ENCODE results near the gene ABCF2. TPM values are rescaled to one million over a fixed set of nuclear protein-coding genes. Genes with fewer than 3 reads are reported as not detected.

The ABCF2 gene
- total and polyA plus RNA-seq, 2 of the 13 experiments (the other 11 are each of a cell fraction or from before 2014, with no cell fraction given) = 16.3 to 42.5 TPM

DNA sequence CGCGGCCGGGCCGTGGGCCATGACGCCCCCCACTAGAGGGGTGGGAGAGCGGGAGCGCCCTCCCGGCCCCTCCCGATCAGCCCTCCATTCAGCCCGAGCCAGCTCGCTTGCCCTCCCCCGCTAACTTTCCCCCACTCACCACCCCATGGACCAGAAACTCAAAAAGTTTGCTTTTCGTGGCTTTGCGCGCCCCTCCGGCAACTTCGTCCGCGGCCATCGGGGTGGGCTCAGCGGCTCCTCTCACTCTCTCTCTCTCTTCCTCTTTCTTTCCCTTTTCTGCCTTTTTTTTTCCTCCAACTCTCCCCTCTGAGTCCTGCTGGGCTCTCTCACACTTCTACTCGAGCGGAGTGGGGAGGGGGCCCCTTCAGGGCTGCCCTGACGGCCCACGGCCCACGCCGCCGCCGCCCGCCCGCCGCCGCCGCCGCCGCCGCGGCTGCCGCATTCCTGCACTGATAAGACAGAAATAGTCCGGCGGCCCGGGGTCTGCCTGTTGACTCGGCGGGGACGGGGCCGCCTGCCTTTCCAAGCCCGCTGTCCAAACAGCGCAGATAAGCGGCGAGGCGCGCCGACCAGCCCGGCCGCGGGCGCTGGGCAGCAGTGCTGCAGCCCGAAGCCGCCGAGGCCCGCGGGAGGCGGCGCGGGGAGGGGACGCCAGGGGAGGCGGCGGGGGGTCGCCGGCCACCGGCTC lies 21.5 kb upstream of the ABCF2 start, which contains the start of gene SMARCD3:
TSS of gene SMARCD3 (minus strand) at position 349 of the 688 bp plus-strand sequence. CDS start at position 217, 132 bp downstream.
- ATAC-seq (peak; percentile 48), FAIRE-seq (no peak), DNase-seq (ENCODE audit: low spot score) (peak; percentile 46)
- H3K27me3 ChIP-seq (ENCODE audit: control insufficient read depth in 1 of 2, insufficient read depth in 2 of 2, low read length in 2 of 2) = peaks cover 12 to 78% of the 10 kb centered on the region in 2 experiments
- no peaks in the 10 kb centered on the region for H3K9me3 ChIP-seq (ENCODE audit: low read length)
- H3K79me2 ChIP-seq (ENCODE audit: insufficient read depth, low read length) = no peaks in the 10 kb centered on the region
- peak within 1 kb of the TSS; percentile 29 to 71 (median 59); a peak in 5 of 6 replicates for H3K4me3 ChIP-seq (replicated peaks in 1 of 3; ENCODE audit: insufficient read depth in 1 of 3, low read depth in 2 of 3, low read length in 3 of 3)
- POLR2A ChIA-PET = interaction anchor here (1.5 to 2.0 kb wide), 2 partner anchors 21 to 185 kb away, joined by 4 to 8 read pairs; partner anchors contain the start of gene ABCF2
- no peaks in the 10 kb centered on the region for H3K36me3 ChIP-seq (replicated peaks in 1 of 2; ENCODE audit: control insufficient read depth in 1 of 2, insufficient read depth in 2 of 2, low read length in 2 of 2)
- peak within 1 kb of the TSS; percentile 83 for H3K4me2 ChIP-seq (ENCODE audit: low read depth, low read length)
- no peak within 1 kb of the TSS for H3K27ac ChIP-seq (ENCODE audit: extremely low read length, insufficient read depth, low read length)
- BruUV-seq (replicated peaks) = no TSS peak
- WGBS (ENCODE audit: low lambda C conversion rate) = under 1% methylated on average over 31 of the region's 71 CpGs
- in situ Hi-C loops (cut with HindIII; ENCODE audit: extremely low pct_ligation_motif_present, low pct_unique_long_range_greater_than_20kb) = no loop called here
- CTCF ChIA-PET (ENCODE audit: low intra/inter-chr PET ratio, low total read pairs) = no interaction called here
- H2AFZ ChIP-seq (ENCODE audit: low read length) = no peak within 1 kb of the TSS
- no peaks in the 10 kb centered on the region; the same call in 1 of the 2 replicates for H4K20me1 ChIP-seq (ENCODE audit: insufficient read depth, low read length)
- H3K9ac ChIP-seq (ENCODE audit: insufficient read depth, low read depth, low read length) = no peak within 1 kb of the TSS
- peaks cover 77% of the 10 kb centered on the region for H3K4me1 ChIP-seq (ENCODE audit: insufficient read depth, low read length)
- intact Hi-C loops (cut with micrococcal nuclease; ENCODE audit: unreplicated experiment) = loop anchor here (2.0 to 10.0 kb wide), 3 partner anchors 16 to 164 kb away; partner anchors contain the start of genes AGAP3, CHPF2, FASTK and TMUB1
- TF ChIP-seq ZFY (CRISPR knock-in tag; IDR thresholded peaks at IDR 0.05) (peak; percentile 55), RORA (CRISPR knock-in tag; IDR thresholded peaks at IDR 0.05) (no peak), ZBTB7B (CRISPR knock-in tag; IDR thresholded peaks at IDR 0.05) (0 out of 2 replicates have a peak, but pooled peaks have one; percentile 50), SKI (IDR thresholded peaks at IDR 0.05; ENCODE audit: partially characterized antibody) (peak; percentile 85), FOXA1 (IDR thresholded peaks at IDR 0.05) (no peak), FOXA1 (CRISPR knock-in tag; IDR thresholded peaks at IDR 0.05) (peak; percentile 37), ZNF558 (CRISPR knock-in tag; IDR thresholded peaks at IDR 0.05; ENCODE audit: borderline replicate concordance) (0 out of 2 replicates have a peak, but pooled peaks have one; percentile 19), HDAC1 (CRISPR knock-in tag; IDR thresholded peaks at IDR 0.05) (0 out of 2 replicates have a peak, but pooled peaks have one; percentile 22), ZSCAN21 (CRISPR knock-in tag; IDR thresholded peaks at IDR 0.05; ENCODE audit: borderline replicate concordance) (0 out of 2 replicates have a peak, but pooled peaks have one; percentile 49), ZNF550 (CRISPR knock-in tag; IDR thresholded peaks at IDR 0.05; ENCODE audit: borderline replicate concordance) (no peak), RBM39 (IDR thresholded peaks at IDR 0.05; ENCODE audit: low read depth, low read length, poor library complexity, severe bottlenecking) (no peak), MAZ (IDR thresholded peaks at IDR 0.05; ENCODE audit: borderline replicate concordance, low read depth, low read length) (no peak), MAZ (CRISPR knock-in tag; IDR thresholded peaks at IDR 0.05; ENCODE audit: low read depth) (peak; percentile 64; the same call in 1 of the 2 replicates), RAD21 (CRISPR knock-in tag; IDR thresholded peaks at IDR 0.05) (0 out of 2 replicates have a peak, but pooled peaks have one; percentile 11)
- TF ChIP-seq, protein P1, sequence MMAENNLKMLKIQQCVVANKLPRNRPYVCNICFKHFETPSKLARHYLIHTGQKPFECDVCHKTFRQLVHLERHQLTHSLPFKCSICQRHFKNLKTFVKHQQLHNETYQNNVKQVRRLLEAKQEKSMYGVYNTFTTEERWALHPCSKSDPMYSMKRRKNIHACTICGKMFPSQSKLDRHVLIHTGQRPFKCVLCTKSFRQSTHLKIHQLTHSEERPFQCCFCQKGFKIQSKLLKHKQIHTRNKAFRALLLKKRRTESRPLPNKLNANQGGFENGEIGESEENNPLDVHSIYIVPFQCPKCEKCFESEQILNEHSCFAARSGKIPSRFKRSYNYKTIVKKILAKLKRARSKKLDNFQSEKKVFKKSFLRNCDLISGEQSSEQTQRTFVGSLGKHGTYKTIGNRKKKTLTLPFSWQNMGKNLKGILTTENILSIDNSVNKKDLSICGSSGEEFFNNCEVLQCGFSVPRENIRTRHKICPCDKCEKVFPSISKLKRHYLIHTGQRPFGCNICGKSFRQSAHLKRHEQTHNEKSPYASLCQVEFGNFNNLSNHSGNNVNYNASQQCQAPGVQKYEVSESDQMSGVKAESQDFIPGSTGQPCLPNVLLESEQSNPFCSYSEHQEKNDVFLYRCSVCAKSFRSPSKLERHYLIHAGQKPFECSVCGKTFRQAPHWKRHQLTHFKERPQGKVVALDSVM (CRISPR knock-in tag; IDR thresholded peaks at IDR 0.05) = 0 out of 2 replicates have a peak, but pooled peaks have one; percentile 12
- TF ChIP-seq, protein P2, sequence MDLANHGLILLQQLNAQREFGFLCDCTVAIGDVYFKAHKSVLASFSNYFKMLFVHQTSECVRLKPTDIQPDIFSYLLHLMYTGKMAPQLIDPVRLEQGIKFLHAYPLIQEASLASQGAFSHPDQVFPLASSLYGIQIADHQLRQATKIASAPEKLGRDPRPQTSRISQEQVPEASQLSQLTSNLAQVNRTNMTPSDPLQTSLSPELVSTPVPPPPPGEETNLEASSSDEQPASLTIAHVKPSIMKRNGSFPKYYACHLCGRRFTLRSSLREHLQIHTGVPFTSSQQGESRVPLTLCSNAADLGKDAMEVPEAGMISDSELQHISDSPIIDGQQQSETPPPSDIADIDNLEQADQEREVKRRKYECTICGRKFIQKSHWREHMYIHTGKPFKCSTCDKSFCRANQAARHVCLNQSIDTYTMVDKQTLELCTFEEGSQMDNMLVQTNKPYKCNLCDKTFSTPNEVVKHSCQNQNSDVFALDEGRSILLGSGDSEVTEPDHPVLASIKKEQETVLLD (CRISPR knock-in tag; IDR thresholded peaks at IDR 0.05; ENCODE audit: low read depth) = peak; percentile 39; the same call in 1 of the 2 replicates
- TF ChIP-seq, protein P3, sequence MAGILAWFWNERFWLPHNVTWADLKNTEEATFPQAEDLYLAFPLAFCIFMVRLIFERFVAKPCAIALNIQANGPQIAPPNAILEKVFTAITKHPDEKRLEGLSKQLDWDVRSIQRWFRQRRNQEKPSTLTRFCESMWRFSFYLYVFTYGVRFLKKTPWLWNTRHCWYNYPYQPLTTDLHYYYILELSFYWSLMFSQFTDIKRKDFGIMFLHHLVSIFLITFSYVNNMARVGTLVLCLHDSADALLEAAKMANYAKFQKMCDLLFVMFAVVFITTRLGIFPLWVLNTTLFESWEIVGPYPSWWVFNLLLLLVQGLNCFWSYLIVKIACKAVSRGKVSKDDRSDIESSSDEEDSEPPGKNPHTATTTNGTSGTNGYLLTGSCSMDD (CRISPR knock-in tag; IDR thresholded peaks at IDR 0.05) = no peak
